ENCODE measurements around the gene PNLIPRP2. TPM values are rescaled to one million over a fixed set of nuclear protein-coding genes. Genes with fewer than 3 reads are reported as not detected.

Gene PNLIPRP2
- total RNA-seq, 2 donors from 2014 or later = not detected

DNA sequence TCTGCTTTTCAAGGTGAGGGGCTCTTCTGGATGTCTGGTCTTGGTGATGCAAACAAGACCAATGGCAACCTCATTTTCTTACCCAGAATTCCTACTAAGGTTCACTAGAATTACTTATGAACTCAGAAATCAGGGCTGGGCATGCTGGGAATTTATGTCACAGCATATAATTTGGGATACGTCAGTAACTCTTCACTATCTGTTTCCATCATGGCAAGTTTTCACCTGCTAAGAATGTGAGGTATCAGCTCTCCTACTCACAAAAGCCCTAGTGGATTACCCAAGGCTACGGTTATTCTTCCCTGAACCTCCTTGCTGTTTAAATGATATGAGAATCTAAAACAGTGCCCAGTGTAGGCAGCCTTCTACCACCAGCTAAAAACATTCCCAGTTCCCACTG is 53.1 kb downstream of the PNLIPRP2 start:
- Histone ChIP-seq H3K27ac (no peak overlapping the region), H3K36me3 (no peaks in the 10 kb centered on the region), H3K4me1 (replicated peaks) (no peaks in the 10 kb centered on the region), H3K27me3 (replicated peaks; ENCODE audit: insufficient read depth) (no peaks in the 10 kb centered on the region), H3K4me3 (no peak overlapping the region), H3K9me3 (no peaks in the 10 kb centered on the region)
- TF ChIP-seq POLR2A (IDR thresholded peaks at IDR 0.05) (no peak), POLR2AphosphoS5 (IDR thresholded peaks at IDR 0.05) (no peak)
- TF ChIP-seq, protein P1, sequence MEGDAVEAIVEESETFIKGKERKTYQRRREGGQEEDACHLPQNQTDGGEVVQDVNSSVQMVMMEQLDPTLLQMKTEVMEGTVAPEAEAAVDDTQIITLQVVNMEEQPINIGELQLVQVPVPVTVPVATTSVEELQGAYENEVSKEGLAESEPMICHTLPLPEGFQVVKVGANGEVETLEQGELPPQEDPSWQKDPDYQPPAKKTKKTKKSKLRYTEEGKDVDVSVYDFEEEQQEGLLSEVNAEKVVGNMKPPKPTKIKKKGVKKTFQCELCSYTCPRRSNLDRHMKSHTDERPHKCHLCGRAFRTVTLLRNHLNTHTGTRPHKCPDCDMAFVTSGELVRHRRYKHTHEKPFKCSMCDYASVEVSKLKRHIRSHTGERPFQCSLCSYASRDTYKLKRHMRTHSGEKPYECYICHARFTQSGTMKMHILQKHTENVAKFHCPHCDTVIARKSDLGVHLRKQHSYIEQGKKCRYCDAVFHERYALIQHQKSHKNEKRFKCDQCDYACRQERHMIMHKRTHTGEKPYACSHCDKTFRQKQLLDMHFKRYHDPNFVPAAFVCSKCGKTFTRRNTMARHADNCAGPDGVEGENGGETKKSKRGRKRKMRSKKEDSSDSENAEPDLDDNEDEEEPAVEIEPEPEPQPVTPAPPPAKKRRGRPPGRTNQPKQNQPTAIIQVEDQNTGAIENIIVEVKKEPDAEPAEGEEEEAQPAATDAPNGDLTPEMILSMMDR (IDR thresholded peaks at IDR 0.05) = no peak
- WGBS = 78% methylated on average over 2 of the region's 2 CpGs
- no peak for DNase-seq (ENCODE audit: low spot score)
- intact Hi-C loops (cut with DNase I) = no loop called here

DNA sequence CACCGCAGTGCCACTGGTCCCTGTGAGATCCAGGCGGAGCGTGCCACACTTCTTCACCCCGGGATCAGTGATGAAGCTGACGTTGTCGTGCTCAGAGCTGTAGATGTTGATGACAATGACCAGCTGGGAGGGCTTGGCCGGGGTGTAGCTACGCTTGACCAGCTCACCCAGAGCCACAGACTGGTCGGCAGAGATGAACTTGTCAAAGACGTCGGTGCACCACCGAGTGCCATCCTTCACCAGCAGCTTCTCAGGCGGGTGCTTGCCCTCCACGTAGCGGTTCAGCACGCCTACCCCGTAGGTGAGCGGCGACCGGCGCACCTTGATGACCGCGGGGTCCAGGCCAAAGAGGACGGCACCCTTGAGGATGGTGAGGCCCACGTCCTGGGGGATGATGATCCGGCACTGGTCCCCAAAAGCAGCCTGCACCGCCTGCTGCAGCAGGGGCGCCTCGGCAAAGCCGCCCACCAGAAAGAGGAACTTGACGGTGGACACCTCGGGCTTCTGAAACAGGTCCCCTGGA is 54.2 kb downstream of the PNLIPRP2 start:
- no peak for DNase-seq (ENCODE audit: low spot score)
- TF ChIP-seq POLR2A (IDR thresholded peaks at IDR 0.05) = no peak
- TF ChIP-seq, protein P1 (IDR thresholded peaks at IDR 0.05) = no peak
- Histone ChIP-seq H3K4me3 (no peak overlapping the region), H3K27ac (no peak overlapping the region), H3K36me3 (no peaks in the 10 kb centered on the region), H3K4me1 (replicated peaks) (no peaks in the 10 kb centered on the region), H3K27me3 (replicated peaks; ENCODE audit: insufficient read depth) (no peaks in the 10 kb centered on the region), H3K9me3 (no peaks in the 10 kb centered on the region)
- WGBS = 96% methylated on average over 31 of the region's 32 CpGs
- intact Hi-C loops (cut with DNase I) = no loop called here

DNA sequence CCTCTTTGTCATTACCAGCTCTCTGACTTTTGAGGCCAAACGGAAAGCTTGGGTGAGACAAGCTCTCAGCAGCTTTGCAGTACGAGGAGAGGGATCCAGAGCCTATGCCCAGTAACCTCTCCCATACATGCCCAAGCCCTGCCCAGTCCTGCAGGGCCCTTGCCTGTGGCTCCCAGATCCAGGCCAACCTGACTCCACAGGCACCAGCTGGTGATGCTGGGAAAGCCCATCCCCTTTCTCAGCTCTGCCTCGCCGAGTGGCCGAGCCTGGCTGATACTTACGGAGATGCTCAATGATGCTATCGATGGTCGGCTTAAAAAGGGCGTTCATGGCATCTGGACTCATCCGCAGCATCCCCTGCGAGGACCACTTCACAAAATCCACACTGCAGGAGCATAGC is 55.4 kb downstream of the PNLIPRP2 start:
- no peak for DNase-seq (ENCODE audit: low spot score)

DNA sequence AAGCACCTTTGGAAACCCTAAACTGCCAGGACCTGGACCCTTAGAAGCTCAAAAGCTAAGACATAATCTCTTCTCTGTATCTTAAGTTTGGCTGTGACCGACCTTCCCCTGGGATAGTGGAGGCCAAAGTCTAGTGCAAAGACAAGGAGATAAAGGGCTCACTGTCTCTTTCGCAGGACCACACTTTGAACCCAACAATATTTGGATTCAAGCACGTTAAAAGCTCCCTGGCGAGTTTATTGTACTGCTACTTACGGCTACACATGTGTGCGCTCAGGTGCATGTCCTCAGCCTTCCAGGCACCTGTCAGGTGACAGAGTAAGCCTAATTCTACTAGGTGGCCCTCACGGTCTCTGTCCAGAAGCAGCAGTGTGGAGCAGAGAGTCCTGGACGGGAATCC is 55.9 kb downstream of the PNLIPRP2 start:
- TF ChIP-seq, protein P1 (IDR thresholded peaks at IDR 0.05) = no peak
- no peak for TF ChIP-seq POLR2A (IDR thresholded peaks at IDR 0.05)
- TF ChIP-seq POLR2AphosphoS5 (IDR thresholded peaks at IDR 0.05) = no peak

More for the DNA sequence above, 55.4 kb downstream of the PNLIPRP2 start:
- intact Hi-C loops (cut with DNase I) = no loop called here
- 83% methylated on average over 11 of the region's 11 CpGs for WGBS
- Histone ChIP-seq H3K36me3 (no peaks in the 10 kb centered on the region), H3K27me3 (replicated peaks; ENCODE audit: insufficient read depth) (no peaks in the 10 kb centered on the region), H3K27ac (no peak overlapping the region), H3K4me3 (no peak overlapping the region), H3K9me3 (no peaks in the 10 kb centered on the region), H3K4me1 (replicated peaks) (no peaks in the 10 kb centered on the region)
- TF ChIP-seq POLR2AphosphoS5 (IDR thresholded peaks at IDR 0.05) (no peak), POLR2A (IDR thresholded peaks at IDR 0.05) (no peak)
- TF ChIP-seq, protein P1 (IDR thresholded peaks at IDR 0.05) = no peak

DNA sequence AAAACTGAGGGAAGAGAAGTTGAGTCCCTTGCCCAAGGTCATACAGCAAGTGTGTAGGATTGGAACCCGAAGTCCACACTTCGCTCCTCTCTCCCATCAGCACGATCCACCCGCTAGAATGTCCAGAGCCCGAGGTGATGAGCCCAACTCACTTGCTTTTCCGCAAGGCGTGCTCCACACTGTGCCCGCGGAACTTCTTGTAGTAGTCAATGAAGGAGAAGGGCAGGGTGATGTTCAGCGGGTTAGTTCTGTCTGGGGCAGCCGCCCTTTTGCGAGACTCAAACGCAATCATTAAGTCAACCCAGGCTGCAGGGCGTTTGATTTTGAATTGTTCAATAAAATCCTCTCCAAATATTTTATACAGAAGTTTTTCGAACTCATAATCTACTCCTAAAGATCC is 58.6 kb downstream of the PNLIPRP2 start:
- H3K27me3 ChIP-seq (replicated peaks; ENCODE audit: insufficient read depth) = no peaks in the 10 kb centered on the region
- WGBS = 92% methylated on average over 15 of the region's 15 CpGs
- no peaks in the 10 kb centered on the region for H3K9me3 ChIP-seq
- no peaks in the 10 kb centered on the region for H3K36me3 ChIP-seq
- no peak overlapping the region for H3K4me3 ChIP-seq
- no peak overlapping the region for H3K27ac ChIP-seq
- no peaks in the 10 kb centered on the region for H3K4me1 ChIP-seq (replicated peaks)
- TF ChIP-seq, protein P1 (IDR thresholded peaks at IDR 0.05) = no peak
- DNase-seq (ENCODE audit: low spot score) = no peak
- intact Hi-C loops (cut with DNase I) = no loop called here

More for the DNA sequence above, 55.9 kb downstream of the PNLIPRP2 start:
- Histone ChIP-seq H3K9me3 (no peaks in the 10 kb centered on the region), H3K36me3 (no peaks in the 10 kb centered on the region), H3K27me3 (replicated peaks; ENCODE audit: insufficient read depth) (no peaks in the 10 kb centered on the region), H3K27ac (no peak overlapping the region), H3K4me1 (replicated peaks) (no peaks in the 10 kb centered on the region), H3K4me3 (no peak overlapping the region)
- intact Hi-C loops (cut with DNase I) = no loop called here
- DNase-seq (ENCODE audit: low spot score) = no peak
- 86% methylated on average over 8 of the region's 8 CpGs for WGBS

Measured in prostate gland (tissue), 2 donors.